ENCODE data around the gene HLA-F.

The HLA-F gene

DNA sequence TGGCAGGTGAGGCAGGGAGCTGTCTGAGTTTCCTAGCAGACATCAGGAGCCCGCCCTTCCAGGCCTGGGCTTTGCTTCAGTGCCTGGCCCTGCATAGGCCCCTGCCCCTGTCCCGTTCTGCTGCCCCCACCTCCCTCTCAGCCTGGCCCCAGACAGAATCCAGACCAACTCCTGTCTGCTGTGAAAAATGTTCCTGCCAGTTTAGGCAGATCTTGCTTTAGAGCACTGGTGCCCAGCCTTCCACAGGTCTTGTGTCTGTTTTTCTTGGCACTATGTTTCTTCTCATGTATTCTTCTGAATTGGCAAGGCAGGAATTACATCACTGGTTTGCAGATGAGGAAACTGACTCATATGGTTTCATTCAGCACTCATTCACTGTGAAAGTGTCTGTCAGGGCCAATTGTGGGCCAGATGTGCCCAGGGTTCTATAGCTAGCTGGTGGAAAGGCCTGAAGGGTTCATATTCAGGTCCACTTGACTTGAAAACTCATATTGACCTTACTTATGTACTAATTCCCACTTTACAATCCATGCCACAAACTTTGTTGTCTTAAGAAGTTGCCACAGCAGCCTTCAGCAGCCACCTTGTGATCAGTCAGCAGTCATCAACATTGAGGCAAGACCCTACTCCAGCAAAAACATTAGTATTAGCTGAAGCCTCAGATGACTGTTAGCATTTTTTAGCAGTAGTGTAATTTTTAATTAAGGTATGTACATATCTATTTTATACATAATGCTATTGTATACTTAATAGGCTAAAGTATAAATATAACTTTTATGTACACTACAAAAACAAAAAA, 40.5 kb downstream of the HLA-F start:
- DNase-seq (ENCODE audit: low read depth), result peak; percentile 57

GRCh38 chr6:29764422-29765196, 41.4 kb downstream of the HLA-F start:
- peak; percentile 2 for DNase-seq (ENCODE audit: low read depth)

DNA sequence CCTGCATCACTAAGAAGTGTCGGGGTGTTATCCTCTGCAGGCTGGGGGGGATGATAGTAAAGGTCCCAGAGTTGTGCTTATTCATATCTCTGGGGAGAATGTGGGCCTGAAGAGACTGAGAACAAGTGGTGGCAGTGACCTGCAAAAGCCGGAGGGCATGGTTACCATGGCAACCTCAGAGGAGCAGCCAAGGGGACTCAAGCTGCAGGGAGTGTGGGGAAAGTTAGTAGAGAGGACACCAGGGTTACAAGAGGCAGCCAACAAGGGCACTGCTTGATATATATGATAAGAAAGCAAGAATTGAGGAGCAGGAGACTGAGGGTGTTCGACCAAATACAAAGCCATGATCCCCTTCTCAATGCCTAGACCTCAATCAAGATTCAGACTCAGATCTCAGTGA, 46.1 kb downstream of the HLA-F start:
- DNase-seq (ENCODE audit: low read depth), result no peak

DNA sequence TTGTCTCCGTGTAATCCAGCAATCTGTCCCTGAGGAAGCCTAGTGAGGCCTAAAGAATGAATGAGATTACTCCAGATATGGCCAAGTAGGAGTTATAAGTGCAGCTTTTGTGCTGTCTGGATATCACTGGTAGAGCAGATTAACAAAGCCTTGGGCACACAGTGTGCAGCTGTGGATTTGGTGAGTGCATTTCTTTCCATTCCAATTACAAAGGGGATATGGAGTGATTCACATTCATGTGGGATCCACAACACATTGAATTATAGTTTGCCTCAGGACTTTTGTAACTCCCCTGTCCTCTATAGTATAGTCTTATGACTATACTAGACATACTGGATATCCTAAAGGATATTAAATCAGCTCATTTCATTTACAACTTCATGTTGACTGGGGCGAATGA, 47.1 kb downstream of the HLA-F start:
- no peak for DNase-seq (ENCODE audit: low read depth)

DNA sequence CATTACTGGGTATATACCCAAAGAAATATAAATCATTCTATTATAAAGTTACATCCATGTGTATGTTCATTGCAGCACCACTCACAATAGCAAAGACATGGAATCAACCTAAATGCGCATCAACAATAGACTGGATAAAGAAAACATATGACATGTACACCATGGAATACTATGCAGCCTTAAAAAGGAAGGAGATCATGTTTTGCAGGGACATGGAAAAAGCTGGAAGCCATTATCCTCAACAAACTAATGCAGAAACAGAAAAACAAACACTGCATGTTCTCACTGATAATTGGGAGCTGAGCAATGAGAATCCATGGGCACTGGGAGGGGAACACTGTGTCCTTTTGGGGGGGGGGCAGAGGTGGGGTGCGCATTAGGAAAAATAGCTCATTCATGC, 53.5 kb downstream of the HLA-F start:
- no peak for DNase-seq (ENCODE audit: low read depth)

Measured in ELR (cell line).